Lower leg skin (tissue), 4 donors: ENCODE measurements around the gene WWOX. TPM values are rescaled to one million over a fixed set of nuclear protein-coding genes. Genes with fewer than 3 reads are reported as not detected.

ENCODE experiments used
- DNase-seq, 2 donors: peaks; one replicate each; pipeline ENCODE4 v3.0.0-alpha.2; 2019; ENCODE audit warnings: low spot score in 2 of 2
- H3K4me3 ChIP-seq: fragments of 200-600 bp; sonication (generic); 2 replicates; pipeline ENCODE4 v1.5.1; 2017; ENCODE audit warnings: mild to moderate bottlenecking, low read depth; ENCODE audit not compliant: poor library complexity, severe bottlenecking
- CTCF ChIP-seq, 3 donors: fragments of 450-650 bp; IDR thresholded peaks; one replicate each; pipeline ENCODE4 v1.5.1; 2016; ENCODE audit warnings: antibody characterized with exemption in 3 of 3, mild to moderate bottlenecking in 3 of 3, moderate library complexity in 2 of 3
- POLR2A ChIP-seq, 2 donors: fragments of 450-650 bp; IDR thresholded peaks; one replicate each; pipeline ENCODE4 v1.6.1; 2016 to 2017; ENCODE audit warnings: antibody characterized with exemption in 2 of 2, mild to moderate bottlenecking in 1 of 2, moderate library complexity in 1 of 2
- WGBS, 2 donors: methylation state at CpG; one replicate each; pipeline ENCODE4 v1.1.5; 2018; 5-methylcytosine and 5-hydroxymethylcytosine counted together
- intact Hi-C: fragments of 100-400 bp; cut with DNase I; formaldehyde crosslinking; loops from one replicate; pipeline ENCODE4 v1.15.0; 2023; ENCODE audit warnings: low total_unique reads
- total RNA-seq, 4 donors: library from RNA; depleted of rRNA; stranded (reverse); fragments of >200 nt; gene quantifications; one replicate each; pipeline ENCODE4 v1.1.0, GENCODE V29; 2016

Gene WWOX
- total RNA-seq, 4 donors from 2014 or later, result 21.0 to 82.7 (median 36.1) TPM

- intact Hi-C loops, result no loop called here
Observed at GRCh38 chr16:78289373-78289772, 189.9 kb downstream of the WWOX start.

GRCh38 chr16:78289844-78290277 is 190.4 kb downstream of the WWOX start:
- TF ChIP-seq CTCF (IDR thresholded peaks at IDR 0.05) (no peak), POLR2A (IDR thresholded peaks at IDR 0.05) (no peak)

More at GRCh38 chr16:78289373-78289772, 189.9 kb downstream of the WWOX start:
- H3K4me3 ChIP-seq, result no peak overlapping the region
- WGBS, 2 donors, result 52 to 56% methylated on average over 3 of the region's 3 CpGs
- TF ChIP-seq POLR2A (IDR thresholded peaks at IDR 0.05) (no peak), CTCF (IDR thresholded peaks at IDR 0.05) (no peak)
- DNase-seq, result no peak

GRCh38 chr16:78290395-78290794 is 190.9 kb downstream of the WWOX start:
- DNase-seq, result no peak
- WGBS, 2 donors, result 90 to 91% methylated on average over 6 of the region's 6 CpGs
- intact Hi-C loops, result no loop called here
- TF ChIP-seq POLR2A (IDR thresholded peaks at IDR 0.05), result no peak
- TF ChIP-seq CTCF (IDR thresholded peaks at IDR 0.05), result no peak
- no peak overlapping the region for H3K4me3 ChIP-seq

More at GRCh38 chr16:78289844-78290277, 190.4 kb downstream of the WWOX start:
- intact Hi-C loops, result no loop called here
- no peak overlapping the region for H3K4me3 ChIP-seq
- 81 to 87% methylated on average over 7 of the region's 7 CpGs for WGBS, 2 donors
- DNase-seq, result no peak

- 58 to 61% methylated on average over 12 of the region's 12 CpGs for WGBS, 2 donors
- no peak for TF ChIP-seq CTCF (IDR thresholded peaks at IDR 0.05)
- TF ChIP-seq POLR2A (IDR thresholded peaks at IDR 0.05), result no peak
- H3K4me3 ChIP-seq, result no peak overlapping the region
- DNase-seq, result no peak
- intact Hi-C loops, result no loop called here
Observed at GRCh38 chr16:78290872-78291591, 191.6 kb downstream of the WWOX start.

GRCh38 chr16:78291604-78292003 is 192.2 kb downstream of the WWOX start:
- 44 to 45% methylated on average over 5 of the region's 5 CpGs for WGBS, 2 donors
- no peak overlapping the region for H3K4me3 ChIP-seq
- TF ChIP-seq POLR2A (IDR thresholded peaks at IDR 0.05) (no peak), CTCF (IDR thresholded peaks at IDR 0.05) (no peak)
- intact Hi-C loops, result no loop called here
- DNase-seq, result no peak
